Smooth muscle cell of the brain vasculature (primary cell): ENCODE measurements around the gene CCDC112.
"Not testable (repeated sequence)": the region's sequence is repeated elsewhere in the genome, so short reads cannot be mapped to it uniquely, and the experiment has no call there.

Source experiments
- DNase-seq: peaks from one replicate; pipeline ENCODE4 v3.0.0-alpha.2; 2012; ENCODE audit warnings: low read depth, low spot score

The CCDC112 gene, protein sequence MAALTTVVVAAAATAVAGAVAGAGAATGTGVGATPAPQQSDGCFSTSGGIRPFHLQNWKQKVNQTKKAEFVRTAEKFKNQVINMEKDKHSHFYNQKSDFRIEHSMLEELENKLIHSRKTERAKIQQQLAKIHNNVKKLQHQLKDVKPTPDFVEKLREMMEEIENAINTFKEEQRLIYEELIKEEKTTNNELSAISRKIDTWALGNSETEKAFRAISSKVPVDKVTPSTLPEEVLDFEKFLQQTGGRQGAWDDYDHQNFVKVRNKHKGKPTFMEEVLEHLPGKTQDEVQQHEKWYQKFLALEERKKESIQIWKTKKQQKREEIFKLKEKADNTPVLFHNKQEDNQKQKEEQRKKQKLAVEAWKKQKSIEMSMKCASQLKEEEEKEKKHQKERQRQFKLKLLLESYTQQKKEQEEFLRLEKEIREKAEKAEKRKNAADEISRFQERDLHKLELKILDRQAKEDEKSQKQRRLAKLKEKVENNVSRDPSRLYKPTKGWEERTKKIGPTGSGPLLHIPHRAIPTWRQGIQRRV

DNA sequence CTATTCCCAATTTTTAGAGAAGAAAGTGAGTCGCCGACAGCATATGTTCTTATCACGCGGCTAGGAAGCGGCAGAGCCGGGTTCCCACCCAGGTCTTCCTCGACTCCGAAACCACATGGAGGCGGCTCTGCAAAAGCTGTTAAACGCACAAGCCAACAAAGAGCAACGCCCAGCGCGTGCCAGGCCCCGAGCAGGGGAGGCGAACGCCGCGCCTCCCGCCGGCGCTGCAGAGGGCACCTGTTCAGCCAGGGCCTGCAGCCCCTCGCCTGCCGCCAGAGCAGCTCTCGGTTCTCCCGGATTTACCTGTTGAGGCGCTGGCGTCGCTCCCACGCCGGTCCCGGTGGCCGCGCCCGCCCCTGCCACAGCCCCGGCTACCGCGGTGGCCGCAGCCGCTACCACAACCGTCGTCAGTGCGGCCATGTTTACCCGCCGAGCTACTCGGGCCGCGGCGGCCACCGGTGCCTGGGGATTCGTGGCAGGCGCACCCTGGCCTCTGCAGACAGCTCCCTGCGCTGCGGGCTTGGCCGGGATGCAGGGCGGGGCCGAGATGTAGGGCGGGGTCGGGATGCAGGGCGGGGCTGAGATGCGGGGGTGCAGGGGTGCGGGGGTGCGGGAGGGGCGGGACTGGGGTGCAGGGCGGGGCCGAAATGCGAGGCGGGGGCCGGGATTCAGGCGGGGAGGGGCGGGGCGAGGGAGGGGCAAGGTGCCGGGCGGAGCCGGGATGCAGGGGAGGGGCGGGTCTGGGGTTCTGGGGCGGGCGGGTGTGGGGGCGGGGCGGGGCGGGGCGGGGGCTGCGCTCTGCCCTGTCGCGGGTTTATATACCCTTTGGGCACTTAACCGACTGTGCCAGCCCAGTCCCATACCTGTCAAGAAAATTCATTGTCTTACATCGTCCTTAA, at the start of gene CCDC112:
TSS of gene CCDC112 (minus strand) at position 531 of the 899 bp plus-strand sequence. CDS start at position 420, 111 bp downstream.
- DNase-seq, result peak; percentile 29

GRCh38 chr5:115345344-115345743, 48.9 kb upstream of the CCDC112 start:
- no peak for DNase-seq

DNA sequence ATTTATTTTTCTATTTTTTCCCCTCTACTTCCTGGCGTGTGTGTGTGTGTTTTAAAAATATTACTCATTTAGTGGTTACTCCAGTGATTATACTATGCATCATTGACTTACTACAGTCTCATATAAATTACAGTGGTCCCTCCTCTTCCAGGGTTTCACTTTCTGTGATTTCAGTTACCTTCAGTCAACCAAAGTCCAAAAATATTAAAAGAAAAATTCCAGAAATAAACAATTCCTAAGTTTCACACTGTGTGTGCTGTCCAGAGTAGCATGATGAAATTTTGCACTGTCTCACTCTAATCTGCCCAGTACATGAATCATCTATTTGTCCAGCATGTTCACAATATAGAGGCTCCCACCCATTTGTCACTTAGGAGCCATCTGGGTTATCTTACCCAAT, 47.4 kb upstream of the CCDC112 start:
- DNase-seq, result no peak

- DNase-seq, result no peak
These were observed 46.3 kb upstream of the CCDC112 start for GRCh38 chr5:115342590-115343377.

DNA sequence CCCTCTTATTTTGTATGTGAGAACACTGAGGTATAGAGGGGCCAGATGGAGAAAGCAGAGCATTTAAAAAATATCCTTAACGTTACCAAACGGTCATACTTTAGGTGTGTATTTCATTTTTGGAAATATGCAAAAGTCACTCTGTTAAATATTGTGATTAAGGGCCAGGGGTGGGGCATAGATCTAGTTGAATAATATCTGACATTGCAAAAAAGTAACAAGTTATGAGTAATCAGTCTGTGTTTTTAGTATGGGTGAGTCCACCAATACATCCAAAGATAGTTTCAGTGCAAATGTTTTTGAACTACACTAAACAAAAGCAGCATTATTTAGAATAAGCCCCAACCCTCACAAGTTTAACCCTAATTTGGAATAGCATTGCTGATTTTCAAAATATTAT, 45.3 kb upstream of the CCDC112 start:
- DNase-seq, result no peak

DNA sequence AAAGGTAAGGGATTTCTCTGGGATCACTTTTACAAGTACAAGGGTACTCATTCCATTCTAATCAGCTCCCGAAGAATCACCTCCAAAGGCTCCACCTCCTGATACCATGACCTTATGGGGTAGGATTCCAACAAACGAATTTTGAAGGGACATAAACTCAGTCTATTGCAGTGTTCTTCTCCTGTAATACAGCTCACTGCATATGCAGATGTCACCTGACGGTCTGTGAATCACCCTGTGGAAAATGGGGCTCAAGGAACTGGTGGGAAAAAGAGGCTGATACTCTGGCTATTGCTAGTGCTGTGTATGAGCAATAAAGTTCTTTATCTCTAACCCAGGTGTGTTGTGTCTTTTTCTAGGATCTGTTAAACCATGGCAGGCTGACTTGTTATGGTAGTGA, 42.4 kb upstream of the CCDC112 start:
- DNase-seq, result no peak

- DNase-seq, result no peak
These were observed 41.4 kb upstream of the CCDC112 start for GRCh38 chr5:115337882-115338281.

DNA sequence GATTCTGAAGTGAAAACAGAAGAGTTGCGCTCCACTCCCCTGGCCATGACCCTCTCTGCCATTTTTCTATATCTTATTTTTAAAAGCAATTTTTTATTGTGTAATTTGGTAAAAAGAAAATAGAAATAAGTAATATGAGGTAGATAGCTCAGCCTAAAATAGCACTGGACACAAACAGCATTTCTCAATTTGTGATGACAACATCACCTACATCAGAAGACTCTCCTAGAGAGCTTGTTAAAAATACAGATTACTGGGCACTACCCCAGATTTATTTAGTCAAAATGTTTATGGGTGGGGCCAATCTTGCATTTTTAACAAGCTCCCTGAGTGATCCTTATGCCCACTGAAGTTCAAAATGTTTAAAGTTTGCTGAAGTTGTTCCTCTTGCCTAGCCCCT, 40.5 kb upstream of the CCDC112 start:
- no peak for DNase-seq

GRCh38 chr5:115336201-115336720, 39.8 kb upstream of the CCDC112 start:
- no peak for DNase-seq

- DNase-seq, result no peak
These were observed 38.8 kb upstream of the CCDC112 start for GRCh38 chr5:115335301-115335700.

- DNase-seq, result peak; percentile 70
These were observed 36.7 kb upstream of the CCDC112 start for GRCh38 chr5:115333164-115333563.

GRCh38 chr5:115330830-115331229, 34.4 kb upstream of the CCDC112 start:
- no peak for DNase-seq

- DNase-seq, result no peak
These were observed 33.0 kb upstream of the CCDC112 start for GRCh38 chr5:115329475-115329874.

- not testable (repeated sequence) for DNase-seq
These were observed 32.3 kb upstream of the CCDC112 start for GRCh38 chr5:115328617-115329274.

DNA sequence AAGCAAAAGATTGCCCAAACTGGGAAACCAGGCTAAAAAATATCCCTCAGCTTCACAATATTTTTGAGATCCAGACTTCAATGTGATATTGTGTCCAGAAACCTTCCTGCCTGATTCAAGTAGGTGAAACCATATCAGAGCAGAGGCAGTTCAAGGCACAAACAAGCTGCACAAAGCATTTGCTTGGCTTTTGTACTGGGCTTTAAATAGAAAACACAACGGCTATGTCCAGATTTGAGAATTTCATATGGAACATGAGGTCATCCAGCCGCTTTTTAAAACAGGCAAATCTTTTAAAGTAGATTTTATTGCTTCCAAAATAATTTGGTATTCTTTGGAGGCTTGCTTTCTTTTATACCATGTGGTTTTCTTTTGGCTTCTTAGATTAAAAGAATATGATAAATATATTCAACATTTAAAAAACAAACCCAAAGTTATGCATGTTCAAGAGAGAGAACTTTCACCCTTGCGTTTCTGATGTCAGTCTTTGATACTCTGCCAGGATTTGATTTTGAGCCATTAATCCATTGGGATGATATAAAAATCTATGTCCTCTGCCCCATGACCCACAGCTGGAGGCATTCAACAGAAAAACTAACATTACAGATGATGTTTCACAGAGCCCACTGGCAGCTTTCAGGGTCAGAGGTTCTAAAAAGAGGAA, 29.0 kb upstream of the CCDC112 start:
- no peak for DNase-seq

- no peak for DNase-seq
These were observed 27.6 kb upstream of the CCDC112 start for GRCh38 chr5:115324021-115324420.

DNA sequence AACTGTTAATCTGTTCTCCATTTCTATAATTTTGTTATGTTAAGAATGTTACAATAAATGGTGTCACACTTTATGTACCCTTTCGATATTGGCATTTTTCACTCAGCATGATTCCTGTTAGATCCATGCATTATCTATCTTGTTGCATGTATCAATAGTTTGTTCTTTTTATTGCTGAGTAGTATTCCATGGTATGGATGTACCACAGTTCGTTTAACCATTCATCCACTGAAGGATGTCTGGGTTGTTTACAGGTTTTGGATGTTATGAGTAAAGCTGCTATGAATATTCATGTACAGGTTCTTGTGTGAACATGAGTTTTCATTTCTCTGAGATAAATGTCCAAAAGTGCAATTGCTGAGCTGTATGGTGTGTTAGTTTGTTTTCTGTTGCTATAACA, 26.3 kb upstream of the CCDC112 start:
- no peak for DNase-seq

- no peak for DNase-seq
These were observed 24.9 kb upstream of the CCDC112 start for GRCh38 chr5:115321309-115321708.

DNA sequence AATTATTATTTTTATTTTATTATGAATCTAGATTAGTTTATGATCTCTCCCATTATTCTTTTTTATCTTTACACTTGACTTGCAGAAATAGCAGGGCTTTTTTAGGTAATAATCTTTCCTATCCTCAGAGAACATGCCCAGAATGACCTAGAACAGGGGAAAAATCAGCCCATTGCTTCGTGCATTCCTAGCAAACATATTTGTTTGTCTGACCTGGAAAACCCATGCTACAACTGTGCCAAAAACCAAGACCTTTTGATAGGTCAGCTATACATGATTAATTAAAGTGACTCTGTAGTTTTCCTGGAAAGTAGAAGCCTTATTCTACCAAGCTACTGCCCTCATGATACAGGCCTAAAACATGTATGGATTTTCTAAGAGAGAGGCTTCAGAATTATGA, 24.1 kb upstream of the CCDC112 start:
- DNase-seq, result no peak

DNA sequence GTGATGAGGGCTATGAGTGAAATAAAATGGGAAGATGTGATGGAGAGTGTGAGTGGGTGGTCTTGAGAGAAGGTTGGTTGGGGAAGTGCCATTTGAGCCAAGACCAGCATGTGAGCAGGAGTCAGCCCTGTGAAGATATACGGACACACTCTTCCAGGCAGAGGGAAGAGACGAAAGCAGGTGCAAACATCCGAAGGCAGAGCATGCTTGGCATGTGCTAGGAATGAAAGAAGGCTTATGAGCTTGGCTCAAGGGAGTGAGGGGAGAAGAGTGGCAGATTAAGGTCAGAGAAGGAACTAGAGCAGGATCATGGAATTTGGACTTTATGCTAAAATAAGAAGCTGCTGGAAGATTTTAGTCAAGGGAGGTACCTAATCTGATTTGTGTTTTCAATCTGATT, 23.6 kb upstream of the CCDC112 start:
- DNase-seq, result no peak
